HCT116 (cell line): ENCODE results near the gene RPL4. TPM values are rescaled to one million over a fixed set of nuclear protein-coding genes. Genes with fewer than 3 reads are reported as not detected.
"Not testable (repeated sequence)": the region's sequence is repeated elsewhere in the genome, so short reads cannot be mapped to it uniquely, and the experiment has no call there.

ENCODE experiments used
- ATAC-seq: fragments of 200-7000 bp; cut with Tn5 transposase; 2 replicates; pipeline ENCODE4 v1.9.1; 2020; ENCODE audit warnings: mild to moderate bottlenecking, moderate library complexity
- BruUV-seq: library from RNA; stranded (reverse); fragments of 400-500 nt; replicated peaks from 2 replicates; lab custom pipeline; 2021; lab: Mats Ljungman, UMichigan
- CTCF ChIA-PET: fragments of 300-600 bp; sonication (Branson Sonifier 250); formaldehyde crosslinking; loops from one replicate; lab custom pipeline; 2021; ENCODE audit warnings: antibody characterized with exemption; lab: Charles Lee
- POLR2A ChIA-PET: fragments of 300-600, 350-600 bp; sonication (Branson Sonifier 250); formaldehyde crosslinking; loops from one replicate; lab custom pipeline; 2021; ENCODE audit warnings: antibody characterized with exemption; lab: Charles Lee
- RAD21 ChIA-PET, 2 experiments: fragments of 300-600 bp; sonication (Branson Sonifier 250); formaldehyde crosslinking; loops; one replicate each; lab custom pipeline; 2023; ENCODE audit warnings: low total read pairs in 2 of 2; ENCODE audit not compliant: uncharacterized antibody in 2 of 2, unreplicated experiment in 2 of 2, low non-redundant PET in 1 of 2; lab: Charles Lee
- DNase-seq: peaks from one replicate; pipeline ENCODE4 v3.0.0-alpha.2; 2010; ENCODE audit warnings: low read depth, low spot score
- H2AFZ ChIP-seq: fragments of 200-600 bp; shearing (Covaris generic), sonication (generic); 2 replicates; pipeline ENCODE4 v1.6.1; 2017; ENCODE audit warnings: low read depth, mixed run types, mixed read lengths, antibody characterized with exemption, low read length; ENCODE audit not compliant: poor library complexity, severe bottlenecking
- H3K27ac ChIP-seq: 2 replicates; pipeline ENCODE4 v1.5.1; 2012; ENCODE audit warnings: low read depth, low read length
- H3K27me3 ChIP-seq: fragments of 200-600 bp; sonication (generic); 2 replicates; pipeline ENCODE4 v1.6.1; 2016; ENCODE audit warnings: mixed run types, low read length, mixed read lengths; ENCODE audit not compliant: insufficient read depth
- H3K36me3 ChIP-seq, 2 experiments: fragments of 200-500 bp in 1 of 2; fragments of 200-600 bp in 1 of 2; sonication (Bioruptor generic) in 1 of 2; sonication (generic) in 1 of 2; 2 replicates each; pipeline versions ENCODE4 v1.5.1 to v1.6.1; 2014 to 2016; ENCODE audit warnings: low read length in 2 of 2, inconsistent platforms in 1 of 2, mixed read lengths in 1 of 2, mixed run types in 1 of 2; ENCODE audit not compliant: insufficient read depth in 2 of 2, control insufficient read depth in 1 of 2
- H3K4me1 ChIP-seq, 2 experiments: fragments of 200-600 bp in 1 of 2; sonication (generic) in 1 of 2; 2 replicates each; pipeline versions ENCODE4 v1.5.1 to v1.6.1; 2012 to 2017; ENCODE audit warnings: low read length in 2 of 2, inconsistent platforms in 1 of 2, mild to moderate bottlenecking in 1 of 2, mixed read lengths in 1 of 2, mixed run types in 1 of 2, moderate library complexity in 1 of 2; ENCODE audit not compliant: insufficient read depth in 2 of 2, control insufficient read depth in 1 of 2
- H3K4me2 ChIP-seq: fragments of 200-600 bp; sonication (generic); 2 replicates; pipeline ENCODE4 v1.6.1; 2017; ENCODE audit warnings: mixed run types, low read length, mixed read lengths
- H3K4me3 ChIP-seq, 2 experiments: fragments of 200-600 bp in 1 of 2; sonication (generic) in 1 of 2; replicated peaks in 1 of 2; 2 replicates each; pipeline ENCODE4 v1.5.1; 2011 to 2016; ENCODE audit warnings: low read length in 2 of 2, control low read depth in 1 of 2, low read depth in 1 of 2, mild to moderate bottlenecking in 1 of 2, mixed read lengths in 1 of 2, mixed run types in 1 of 2
- H3K79me2 ChIP-seq: fragments of 200-600 bp; sonication (generic); 2 replicates; pipeline ENCODE4 v1.6.1; 2017; ENCODE audit warnings: mild to moderate bottlenecking, mixed run types, low read length, moderate library complexity, mixed read lengths; ENCODE audit not compliant: insufficient read depth
- H3K9ac ChIP-seq: fragments of 200-600 bp; sonication (generic); 2 replicates; pipeline ENCODE4 v1.6.1; 2016; ENCODE audit warnings: low read length, mixed read lengths
- H3K9me2 ChIP-seq: fragments of 200-600 bp; sonication (generic), shearing (Covaris generic); 2 replicates; pipeline ENCODE4 v1.6.1; 2017; ENCODE audit warnings: mixed run types, mild to moderate bottlenecking, moderate library complexity; ENCODE audit not compliant: insufficient read depth
- H3K9me3 ChIP-seq, 2 experiments: fragments of 200-500 bp in 1 of 2; fragments of 200-600 bp in 1 of 2; sonication (Bioruptor generic) in 1 of 2; sonication (generic) in 1 of 2; 2 replicates each; pipeline ENCODE4 v1.6.1; 2014 to 2017; ENCODE audit warnings: low read length in 2 of 2, mixed read lengths in 2 of 2, inconsistent platforms in 1 of 2, low read depth in 1 of 2, mild to moderate bottlenecking in 1 of 2, mixed run types in 1 of 2, moderate library complexity in 1 of 2; ENCODE audit not compliant: control insufficient read depth in 1 of 2, insufficient read depth in 1 of 2
- H4K20me1 ChIP-seq: fragments of 200-600 bp; sonication (generic), shearing (Covaris generic); 2 replicates; pipeline ENCODE4 v1.6.1; 2017; ENCODE audit warnings: mixed run types, mild to moderate bottlenecking, moderate library complexity; ENCODE audit not compliant: insufficient read depth
- CBX3 ChIP-seq: IDR thresholded peaks from 2 replicates; pipeline ENCODE4 v1.6.1; 2012; ENCODE audit warnings: low read depth
- EGR1 ChIP-seq: IDR thresholded peaks from 2 replicates; pipeline ENCODE4 v1.6.1; 2012; ENCODE audit warnings: low read depth
- ELF1 ChIP-seq: IDR thresholded peaks from 2 replicates; pipeline ENCODE4 v1.6.1; 2012; ENCODE audit warnings: low read depth, borderline replicate concordance
- EZH2 ChIP-seq: fragments of 200-600 bp; sonication (generic); IDR thresholded peaks from 2 replicates; pipeline ENCODE4 v1.6.1; 2017; ENCODE audit warnings: antibody characterized with exemption, mixed run types
- FOSL1 ChIP-seq: IDR thresholded peaks from 2 replicates; pipeline ENCODE4 v1.6.1; 2012; ENCODE audit warnings: low read depth
- POLR2A ChIP-seq: IDR thresholded peaks from 2 replicates; pipeline ENCODE4 v1.7.0; 2011; ENCODE audit warnings: borderline replicate concordance; ENCODE audit not compliant: insufficient read depth, insufficient read length; ENCODE audit errors: extremely low read depth
- POLR2AphosphoS5 ChIP-seq: IDR thresholded peaks from 2 replicates; pipeline ENCODE4 v1.6.1; 2011; ENCODE audit warnings: mild to moderate bottlenecking, low read depth, low read length, moderate library complexity
- SP1 ChIP-seq: IDR thresholded peaks from 2 replicates; pipeline ENCODE4 v1.6.1; 2012; ENCODE audit warnings: low read depth
- SRF ChIP-seq: IDR thresholded peaks from 2 replicates; pipeline ENCODE4 v1.6.1; 2012; ENCODE audit warnings: low read depth
- TCF7L2 ChIP-seq: IDR thresholded peaks from 2 replicates; pipeline ENCODE4 v1.7.0; 2011; ENCODE audit warnings: borderline replicate concordance, inconsistent platforms; ENCODE audit not compliant: insufficient read depth, insufficient read length; ENCODE audit errors: extremely low read depth
- ZFX ChIP-seq: fragments of 450-650 bp; IDR thresholded peaks from 2 replicates; pipeline ENCODE4 v1.6.1; 2017
- intact Hi-C: fragments of 100-400 bp; cut with micrococcal nuclease; formaldehyde crosslinking; loops from 2 replicates; pipeline ENCODE4 v1.10.0; 2022
- total RNA-seq: library from RNA; stranded (reverse); gene quantifications from one replicate; pipeline ENCODE4 v1.2.1, GENCODE V29; 2021; ENCODE audit not compliant: unreplicated experiment
- TF ChIP-seq, protein P1 (sequence below): IDR thresholded peaks from 2 replicates; pipeline ENCODE4 v1.6.1; 2012; ENCODE audit warnings: low read depth

Gene RPL4
- total RNA-seq, 1 experiment from 2014 or later, result 3,818 TPM

DNA sequence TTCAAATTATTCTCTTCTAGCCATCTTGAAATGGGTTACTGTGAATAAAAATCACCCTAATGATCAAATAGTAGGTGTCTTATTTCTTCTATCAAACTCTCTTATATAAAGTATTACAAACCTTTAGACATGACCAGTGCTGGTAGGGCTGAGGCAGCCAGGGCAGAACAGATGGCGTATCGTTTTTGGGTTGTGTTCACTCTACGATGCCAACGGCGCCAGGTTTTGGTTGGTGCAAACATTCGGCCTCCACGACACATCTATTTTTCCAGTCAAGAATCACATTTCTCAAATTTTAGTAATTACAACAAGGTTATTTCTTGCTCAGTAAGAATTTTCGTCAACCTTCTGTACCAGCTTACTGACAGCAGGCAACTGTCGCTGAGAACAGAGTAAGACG is 2.2 kb downstream of the RPL4 start:
- H3K9ac ChIP-seq, result 0 out of 2 replicates have a peak overlapping the region, but pooled peaks have one; percentile 99
- ChIA-PET RAD21 (no interaction called here), POLR2A (no interaction called here), CTCF (no interaction called here)
- no peaks in the 10 kb centered on the region for H3K9me2 ChIP-seq
- H3K4me2 ChIP-seq, result peak overlapping the region; percentile 86
- H2AFZ ChIP-seq, result no peak overlapping the region
- peak overlapping the region; percentile 86; the same call in 1 of the 2 replicates for H3K27ac ChIP-seq
- H3K4me3 ChIP-seq, result no peak overlapping the region
- H3K9me3 ChIP-seq, result no peaks in the 10 kb centered on the region
- peaks cover 78% of the 10 kb centered on the region for H3K79me2 ChIP-seq
- BruUV-seq, result no TSS peak
- DNase-seq (no peak), ATAC-seq (no peak)
- peaks cover 4 to 35% of the 10 kb centered on the region in 2 experiments; a peak in 3 of 4 replicates for H3K4me1 ChIP-seq
- peaks cover 44% of the 10 kb centered on the region; the same call in 1 of the 2 replicates for H4K20me1 ChIP-seq
- intact Hi-C loops, result no loop called here
- no peaks in the 10 kb centered on the region for H3K27me3 ChIP-seq
- TF ChIP-seq POLR2AphosphoS5, result no peak
- no peak for TF ChIP-seq CBX3
- TF ChIP-seq POLR2A, result no peak
- TF ChIP-seq SP1, result no peak
- no peak for TF ChIP-seq FOSL1
- TF ChIP-seq ZFX, result no peak
- TF ChIP-seq ELF1, result no peak
- no peak for TF ChIP-seq EZH2
- TF ChIP-seq, protein P1, sequence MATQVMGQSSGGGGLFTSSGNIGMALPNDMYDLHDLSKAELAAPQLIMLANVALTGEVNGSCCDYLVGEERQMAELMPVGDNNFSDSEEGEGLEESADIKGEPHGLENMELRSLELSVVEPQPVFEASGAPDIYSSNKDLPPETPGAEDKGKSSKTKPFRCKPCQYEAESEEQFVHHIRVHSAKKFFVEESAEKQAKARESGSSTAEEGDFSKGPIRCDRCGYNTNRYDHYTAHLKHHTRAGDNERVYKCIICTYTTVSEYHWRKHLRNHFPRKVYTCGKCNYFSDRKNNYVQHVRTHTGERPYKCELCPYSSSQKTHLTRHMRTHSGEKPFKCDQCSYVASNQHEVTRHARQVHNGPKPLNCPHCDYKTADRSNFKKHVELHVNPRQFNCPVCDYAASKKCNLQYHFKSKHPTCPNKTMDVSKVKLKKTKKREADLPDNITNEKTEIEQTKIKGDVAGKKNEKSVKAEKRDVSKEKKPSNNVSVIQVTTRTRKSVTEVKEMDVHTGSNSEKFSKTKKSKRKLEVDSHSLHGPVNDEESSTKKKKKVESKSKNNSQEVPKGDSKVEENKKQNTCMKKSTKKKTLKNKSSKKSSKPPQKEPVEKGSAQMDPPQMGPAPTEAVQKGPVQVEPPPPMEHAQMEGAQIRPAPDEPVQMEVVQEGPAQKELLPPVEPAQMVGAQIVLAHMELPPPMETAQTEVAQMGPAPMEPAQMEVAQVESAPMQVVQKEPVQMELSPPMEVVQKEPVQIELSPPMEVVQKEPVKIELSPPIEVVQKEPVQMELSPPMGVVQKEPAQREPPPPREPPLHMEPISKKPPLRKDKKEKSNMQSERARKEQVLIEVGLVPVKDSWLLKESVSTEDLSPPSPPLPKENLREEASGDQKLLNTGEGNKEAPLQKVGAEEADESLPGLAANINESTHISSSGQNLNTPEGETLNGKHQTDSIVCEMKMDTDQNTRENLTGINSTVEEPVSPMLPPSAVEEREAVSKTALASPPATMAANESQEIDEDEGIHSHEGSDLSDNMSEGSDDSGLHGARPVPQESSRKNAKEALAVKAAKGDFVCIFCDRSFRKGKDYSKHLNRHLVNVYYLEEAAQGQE, result no peak
- no peak for TF ChIP-seq EGR1
- TF ChIP-seq SRF, result no peak
- no peak for TF ChIP-seq TCF7L2
- peaks cover 51 to 59% of the 10 kb centered on the region in 2 experiments for H3K36me3 ChIP-seq

DNA sequence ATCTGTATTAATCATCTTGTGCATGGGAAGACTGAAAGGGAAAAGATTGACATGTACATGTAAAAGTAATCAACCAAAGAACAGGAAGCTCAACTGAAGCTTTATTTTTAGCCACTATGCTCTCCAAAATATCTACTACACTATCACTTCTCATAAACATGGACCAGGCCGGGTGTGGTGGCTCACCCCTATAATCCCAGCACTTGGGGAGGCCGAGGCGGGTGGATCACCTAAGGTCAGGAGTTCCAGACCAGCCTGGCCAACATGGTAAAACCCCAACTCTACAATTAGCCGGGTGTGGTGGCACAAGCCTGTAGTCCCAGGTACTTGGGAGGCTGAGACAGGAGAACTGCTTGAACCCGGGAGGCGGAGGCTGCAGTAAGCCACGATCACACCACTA is 4.3 kb downstream of the RPL4 start:
- CTCF ChIA-PET, H3K9ac ChIP-seq, intact Hi-C loops, H3K27me3 ChIP-seq, RAD21 ChIA-PET, H2AFZ ChIP-seq, ATAC-seq, POLR2A ChIA-PET, H3K4me3 ChIP-seq, H3K9me3 ChIP-seq, DNase-seq, BruUV-seq, H3K4me2 ChIP-seq, H3K9me2 ChIP-seq: not testable (repeated sequence)
- peaks cover 53 to 63% of the 10 kb centered on the region in 2 experiments for H3K36me3 ChIP-seq
- peaks cover 77% of the 10 kb centered on the region for H3K79me2 ChIP-seq
- H4K20me1 ChIP-seq, result peaks cover 44% of the 10 kb centered on the region; the same call in 1 of the 2 replicates
- peak overlapping the region; percentile 20; the same call in 1 of the 2 replicates for H3K27ac ChIP-seq
- peaks cover 7 to 39% of the 10 kb centered on the region in 2 experiments; a peak in 3 of 4 replicates for H3K4me1 ChIP-seq
